Activated CD4-positive, alpha-beta T cell treated with anti-CD3 and anti-CD28 coated beads, Interleukin-2, Interleukin-6, amounts not matched to agents 100 ng/mL and 50 ng/mL, durations not matched to agents 16 hours and 8 hours (primary cell): Measurements from ENCODE around the gene ATR.
A peak's percentile ranks its signal among the peaks of the same experiment; 100 is the strongest.

Experiments used
- DNase-seq: peaks from one replicate; pipeline ENCODE4 v3.0.0-alpha.2; 2020

The ATR gene

DNA sequence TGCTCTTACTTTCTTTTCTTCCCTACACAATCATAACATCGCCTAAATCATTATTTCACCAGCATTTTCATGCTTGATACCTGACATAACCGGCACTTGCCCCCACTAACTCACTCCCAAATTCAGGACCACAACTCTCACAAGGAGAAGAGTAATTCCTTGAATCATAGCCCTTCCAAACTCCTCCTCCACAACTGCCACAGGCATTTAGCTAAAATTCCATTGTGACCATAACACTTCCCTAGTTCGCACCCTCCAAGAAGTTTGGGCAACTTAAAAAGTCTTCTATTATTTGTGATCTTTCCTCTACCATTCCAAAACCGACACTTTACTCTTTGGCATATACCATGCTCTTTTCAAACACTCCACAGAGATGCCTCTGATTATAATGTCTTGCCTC lies 71.3 kb downstream of the ATR start:
- no peak for DNase-seq

- DNase-seq: no peak
Observed at GRCh38 chr3:142502187-142502985, 76.1 kb downstream of the ATR start.

DNA sequence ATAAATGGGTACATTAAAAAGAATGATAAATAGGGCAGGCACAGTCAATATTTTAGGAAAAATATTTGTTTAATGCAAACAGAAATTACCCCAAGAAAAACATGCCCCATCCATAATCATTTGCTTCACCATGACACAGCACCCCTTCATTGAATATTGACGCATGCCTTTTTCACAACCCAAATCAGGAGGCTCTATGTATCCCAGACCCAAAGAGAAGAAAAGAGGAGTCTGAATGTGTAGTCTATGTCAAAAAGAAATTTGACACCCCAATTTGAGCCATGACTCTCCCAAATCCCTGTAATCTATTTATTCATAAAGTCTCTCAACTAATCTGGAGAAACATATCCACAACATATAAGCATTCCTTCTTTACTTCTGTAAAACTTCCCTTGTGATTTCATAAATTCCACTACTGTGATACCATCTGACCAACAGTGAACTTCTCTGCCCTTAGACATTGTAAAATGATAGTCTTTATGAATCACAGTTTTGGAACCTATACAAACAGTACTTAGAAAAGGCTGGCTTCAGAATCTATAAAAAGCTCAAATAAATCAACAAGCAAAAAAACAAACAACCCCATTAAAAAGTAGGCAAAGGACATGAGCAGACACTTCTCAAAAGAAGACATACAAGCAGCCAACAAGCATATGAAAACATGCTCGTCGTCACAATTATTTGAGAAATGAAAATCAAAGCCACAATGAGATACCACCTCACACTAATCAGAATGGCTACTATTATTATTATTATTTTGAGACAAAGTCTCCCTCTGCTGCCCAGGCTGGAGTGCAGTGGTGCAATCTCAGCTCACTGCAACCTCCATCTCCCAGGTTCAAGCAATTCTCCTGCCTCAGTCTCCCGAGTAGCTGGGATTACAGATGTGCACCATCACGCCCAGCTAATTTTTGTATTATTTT lies 77.3 kb downstream of the ATR start:
- no peak for DNase-seq

GRCh38 chr3:142500211-142500610 lies 78.3 kb downstream of the ATR start:
- no peak for DNase-seq

- peak; percentile 3 for DNase-seq
Observed at GRCh38 chr3:142498397-142499180, 79.9 kb downstream of the ATR start.

DNA sequence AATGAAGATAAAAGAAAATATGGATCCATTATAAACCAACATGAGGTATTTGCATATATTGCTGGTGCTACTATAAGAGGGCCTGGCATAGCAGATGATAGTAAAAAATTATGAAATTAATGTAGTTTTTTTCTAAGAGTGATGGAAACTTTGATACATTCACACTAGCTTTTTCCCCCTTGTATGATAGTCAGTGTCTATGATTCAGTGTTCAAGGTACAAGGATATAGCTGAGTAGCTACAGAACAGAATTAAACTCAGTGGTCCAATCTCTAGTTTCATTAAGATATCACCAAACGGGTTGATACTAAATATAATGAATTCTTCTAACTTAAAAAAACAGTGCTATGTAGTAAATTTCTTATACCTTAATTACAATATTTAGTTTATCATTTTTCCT lies 80.8 kb downstream of the ATR start:
- DNase-seq: no peak

GRCh38 chr3:142495103-142495502 lies 83.4 kb downstream of the ATR start:
- no peak for DNase-seq

DNA sequence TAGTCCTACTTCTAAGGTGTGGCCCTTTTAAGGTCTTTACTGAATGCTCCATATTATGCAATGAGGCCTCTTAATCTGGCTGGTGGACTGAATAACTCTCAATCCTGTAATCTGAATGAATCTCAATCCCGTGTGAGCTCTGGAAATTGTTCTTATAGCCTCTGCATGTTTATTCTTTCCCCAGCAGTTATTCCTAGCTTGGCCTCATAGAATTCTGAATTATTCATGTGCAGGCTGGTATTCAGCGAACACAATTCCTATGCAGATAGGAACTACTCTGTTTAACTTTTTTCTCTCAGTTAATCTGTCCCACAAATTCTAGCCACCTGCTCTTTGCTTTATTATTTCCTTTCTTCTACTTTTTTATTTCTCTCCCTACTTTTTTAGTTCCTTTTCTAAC lies 86.3 kb downstream of the ATR start:
- DNase-seq: no peak

- no peak for DNase-seq
Observed at GRCh38 chr3:142489572-142490323, 88.8 kb downstream of the ATR start.

DNA sequence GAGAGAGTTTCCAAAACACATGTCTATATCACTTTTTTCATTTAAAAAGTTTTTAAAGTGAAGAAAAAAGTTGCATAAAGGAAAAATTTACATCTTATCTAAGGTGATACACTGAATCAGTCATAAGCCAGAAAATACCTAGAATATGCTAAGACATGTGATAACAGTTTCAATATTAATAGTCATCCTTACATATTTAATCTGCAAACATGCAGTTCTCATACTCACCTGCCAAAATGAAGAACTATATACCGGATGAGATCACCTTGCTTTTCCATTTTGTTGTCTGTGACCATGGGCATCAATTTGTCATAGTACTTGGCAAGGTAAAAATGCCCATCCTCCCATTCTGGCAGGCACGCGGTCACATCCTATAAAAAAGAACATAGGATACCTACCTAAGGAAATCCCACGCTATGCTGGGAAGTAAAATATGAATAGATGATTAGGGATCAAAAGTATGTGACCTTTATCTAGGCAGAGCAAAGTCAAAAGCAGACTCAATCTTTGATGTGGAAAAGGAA lies 93.6 kb downstream of the ATR start:
- DNase-seq: no peak

DNA sequence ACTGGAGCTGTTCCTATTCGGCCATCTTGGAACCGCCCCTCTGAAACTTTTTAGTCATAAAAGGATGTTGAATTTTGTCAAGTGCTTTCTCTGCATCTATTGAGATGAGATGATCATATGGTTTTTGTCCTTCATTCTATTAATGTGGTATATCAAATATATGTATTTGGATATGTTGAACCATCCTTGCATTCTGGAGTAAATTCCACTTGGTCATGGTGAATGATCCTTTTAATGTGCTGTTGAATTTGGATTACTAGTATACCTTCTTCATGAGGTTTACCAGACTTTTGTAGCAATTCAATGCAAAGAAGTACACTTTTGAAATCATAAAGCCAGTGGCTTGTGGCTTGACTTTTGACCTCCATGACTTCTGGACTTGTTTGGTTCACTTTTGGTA lies 97.3 kb downstream of the ATR start:
- no peak for DNase-seq

DNA sequence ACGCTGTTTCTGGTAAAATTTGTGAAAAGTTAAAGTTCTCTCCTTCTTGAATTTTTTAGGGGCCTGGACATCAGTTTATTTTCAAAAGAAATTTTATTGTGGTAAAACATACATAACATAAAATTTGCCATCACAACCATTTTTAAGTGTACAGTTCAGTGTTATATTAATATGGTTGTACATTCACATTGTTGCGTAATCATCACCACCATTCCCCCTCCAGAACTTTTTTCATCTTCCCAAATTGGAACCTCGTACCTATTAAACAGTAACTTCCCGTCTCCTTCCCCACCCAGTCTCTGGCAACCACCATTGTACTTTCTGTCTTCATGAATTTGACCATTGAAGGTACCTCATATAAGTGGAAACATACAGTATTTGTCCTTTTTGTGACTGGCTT lies 107.7 kb downstream of the ATR start:
- DNase-seq: no peak

DNA sequence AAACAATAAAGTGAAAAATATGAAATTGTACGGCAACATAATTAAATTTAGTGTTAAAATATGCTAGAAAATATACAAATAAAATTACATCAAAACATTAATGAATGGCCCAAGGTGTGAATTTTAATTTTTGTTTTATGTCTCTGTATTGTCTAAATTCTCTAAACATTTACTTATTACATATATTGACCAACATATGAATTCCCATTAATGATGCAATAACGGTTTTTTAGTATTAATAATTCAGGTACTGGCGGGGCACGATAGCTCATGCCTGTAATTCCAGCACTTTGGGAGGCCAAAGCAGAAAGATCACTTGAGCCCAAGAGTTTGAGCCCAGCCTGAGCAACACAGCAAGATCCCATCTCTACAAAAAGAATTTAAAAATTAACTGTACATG lies 110.1 kb downstream of the ATR start:
- no peak for DNase-seq

GRCh38 chr3:142467768-142468167 lies 110.8 kb downstream of the ATR start:
- no peak for DNase-seq

DNA sequence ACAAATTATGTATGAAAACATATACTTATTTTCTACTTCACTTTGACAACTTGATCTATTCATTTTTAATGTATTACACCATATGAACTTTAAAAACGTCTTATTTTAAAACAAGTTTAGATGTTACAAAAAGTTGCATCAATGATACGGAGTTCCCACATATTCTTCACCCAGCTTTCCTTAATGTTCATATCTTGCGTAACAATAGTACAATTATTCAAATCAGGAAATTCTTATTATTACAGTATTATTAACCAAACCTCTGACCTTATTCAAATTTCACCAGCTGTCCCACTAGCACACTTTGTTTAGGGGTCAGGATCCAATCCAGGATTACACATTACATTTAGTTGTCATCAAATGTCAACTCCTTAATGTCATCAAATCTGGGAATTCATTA lies 117.8 kb downstream of the ATR start:
- no peak for DNase-seq

DNA sequence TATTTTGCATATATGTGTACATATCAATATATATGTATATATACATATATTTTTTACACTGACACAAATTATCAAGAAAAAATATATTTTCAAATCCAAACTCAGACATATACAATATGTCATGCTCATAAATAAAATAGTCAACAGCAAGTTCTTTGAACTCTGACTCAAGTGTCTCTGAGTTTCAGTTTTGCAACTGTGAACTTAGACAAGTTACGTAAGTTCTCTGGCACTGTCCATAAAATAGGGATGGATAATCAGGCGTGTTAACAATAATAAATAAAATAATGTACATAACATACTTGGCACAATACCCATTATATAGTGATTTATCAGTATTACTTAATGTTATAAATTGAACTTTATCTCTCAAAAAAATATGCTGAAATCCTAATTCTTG lies 118.6 kb downstream of the ATR start:
- no peak for DNase-seq

DNA sequence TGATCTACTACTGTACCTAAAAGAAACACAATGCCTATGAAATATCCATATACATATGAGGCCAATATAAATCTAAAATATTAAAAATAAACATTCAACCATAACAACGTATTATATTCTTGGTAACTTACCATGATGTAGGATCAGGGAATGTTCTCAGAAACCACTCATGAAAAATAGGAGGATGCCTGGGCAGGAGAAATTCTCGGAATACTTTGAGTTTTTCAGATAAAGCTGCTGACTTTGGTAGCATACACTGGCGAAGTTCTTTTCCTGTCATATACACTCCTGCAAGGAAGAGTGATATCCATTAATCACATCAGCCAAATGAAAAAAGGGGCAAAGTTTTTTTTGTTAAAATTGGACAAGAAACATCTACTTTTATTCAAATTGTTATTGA lies 119.4 kb downstream of the ATR start:
- no peak for DNase-seq

DNA sequence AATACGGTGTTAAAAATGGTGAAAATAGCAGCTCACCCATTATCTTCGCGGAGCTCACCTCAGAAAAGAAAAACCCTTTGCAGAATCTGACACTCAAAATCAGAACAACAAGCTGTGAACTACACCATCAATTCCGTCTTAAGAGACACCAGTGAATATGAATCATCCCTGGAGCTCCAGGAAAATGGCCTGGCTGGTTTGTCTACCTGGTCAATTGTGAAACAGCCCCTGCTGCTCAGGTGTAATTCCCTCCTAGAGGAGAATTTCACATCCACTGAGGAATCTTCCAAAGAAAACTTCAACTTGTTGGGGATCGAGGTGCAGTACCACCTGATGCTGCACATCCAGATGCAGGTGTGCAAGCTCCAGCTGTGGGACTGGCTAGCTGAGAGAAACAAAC lies 127.7 kb downstream of the ATR start:
- no peak for DNase-seq

- no peak for DNase-seq
Observed at GRCh38 chr3:142450189-142450588, 128.3 kb downstream of the ATR start.

- peak; percentile 98 for DNase-seq
Observed at GRCh38 chr3:142447852-142448823, 130.4 kb downstream of the ATR start, which contains the start of gene XRN1. Gene XRN1 (minus strand): TSS chr3:142448037. CDS start chr3:142447944, 93 bp downstream.

- DNase-seq: peak; percentile 46
Observed at GRCh38 chr3:142447301-142447851, 131.2 kb downstream of the ATR start.
